CD4-positive, alpha-beta T cell (primary cell): Measurements from ENCODE around the gene VEPH1. TPM values are rescaled to one million over a fixed set of nuclear protein-coding genes. Genes with fewer than 3 reads are reported as not detected.

Source experiments
- ATAC-seq: fragments of 200-7000 bp; cut with Tn5 transposase; one replicate; pipeline ENCODE4 v1.10.0; 2022; ENCODE audit warnings: mild to moderate bottlenecking; ENCODE audit not compliant: poor library complexity
- CTCF ChIA-PET: fragments of 350-600 bp; sonication (Branson Sonifier 250); formaldehyde crosslinking; loops from one replicate; lab custom pipeline; 2021; ENCODE audit warnings: antibody characterized with exemption, inconsistent platforms; lab: Charles Lee
- POLR2A ChIA-PET: fragments of 350-600 bp; sonication (Branson Sonifier 250); formaldehyde crosslinking; loops from one replicate; lab custom pipeline; 2021; ENCODE audit warnings: antibody characterized with exemption, inconsistent platforms; lab: Charles Lee
- DNase-seq, 14 experiments: peaks; one replicate each; pipeline ENCODE4 v3.0.0-alpha.2; 2013 to 2020; ENCODE audit warnings: mixed read lengths in 2 of 14
- H3K27ac ChIP-seq, 2 donors: one replicate each; pipeline versions ENCODE4 v1.5.1 to v1.7.0; 2013; ENCODE audit warnings: low read length in 2 of 2, low read depth in 1 of 2, mild to moderate bottlenecking in 1 of 2
- H3K27me3 ChIP-seq, 2 experiments: 1 replicate in 1 of 2; 2 replicates in 1 of 2; pipeline versions ENCODE4 v1.6.1 to v1.7.0; 2013; ENCODE audit warnings: low read length in 2 of 2, control low read depth in 1 of 2, mild to moderate bottlenecking in 1 of 2, moderate library complexity in 1 of 2; ENCODE audit not compliant: insufficient read depth in 2 of 2, control insufficient read depth in 1 of 2
- H3K36me3 ChIP-seq: one replicate; pipeline ENCODE4 v1.6.1; 2013; ENCODE audit warnings: low read length, control low read depth; ENCODE audit not compliant: insufficient read depth
- H3K4me1 ChIP-seq: one replicate; pipeline ENCODE4 v1.6.1; 2013; ENCODE audit warnings: low read length, control low read depth; ENCODE audit not compliant: insufficient read depth
- H3K4me3 ChIP-seq: one replicate; pipeline ENCODE4 v1.5.1; 2013; ENCODE audit warnings: mild to moderate bottlenecking, low read length, moderate library complexity
- H3K9me3 ChIP-seq, 2 experiments: 1 replicate in 1 of 2; 2 replicates in 1 of 2; pipeline versions ENCODE4 v1.6.1 to v1.7.0; 2013; ENCODE audit warnings: low read length in 2 of 2, mild to moderate bottlenecking in 2 of 2, control low read depth in 1 of 2, moderate library complexity in 1 of 2; ENCODE audit not compliant: control insufficient read depth in 1 of 2, insufficient read depth in 1 of 2
- H3K27ac Mint-ChIP-seq: one replicate; pipeline ENCODE4 v1.8.0; 2020; ENCODE audit warnings: mixed read lengths
- H3K27me3 Mint-ChIP-seq: one replicate; pipeline ENCODE4 v1.8.0; 2021; ENCODE audit warnings: mixed read lengths
- H3K36me3 Mint-ChIP-seq: one replicate; pipeline ENCODE4 v1.8.0; 2021; ENCODE audit warnings: low read depth, mixed read lengths
- H3K4me1 Mint-ChIP-seq: one replicate; pipeline ENCODE4 v1.8.0; 2021; ENCODE audit warnings: low read depth, mixed read lengths
- H3K4me3 Mint-ChIP-seq: one replicate; pipeline ENCODE4 v1.8.0; 2020; ENCODE audit warnings: mild to moderate bottlenecking, mixed read lengths
- H3K9me3 Mint-ChIP-seq: one replicate; pipeline ENCODE4 v1.8.0; 2020; ENCODE audit warnings: mixed read lengths
- intact Hi-C, 2 experiments: fragments of 100-400 bp; cut with DNase I in 1 of 2; cut with micrococcal nuclease in 1 of 2; formaldehyde crosslinking; loops; one replicate each; pipeline versions ENCODE4 v1.15.1 to v1.9.0; 2023 to 2025; cut with DNase I, micrococcal nuclease
- total RNA-seq, 174 experiments: library from RNA in 2 of 174; stranded (reverse) in 2 of 174; gene quantifications; one replicate each; pipeline ENCODE4 v1.2.3 and lab custom pipeline; 2021 to 2026
- TF ChIP-seq, protein P1 (sequence below): fragments of 200-600 bp; IDR thresholded peaks from one replicate; pipeline ENCODE4 v1.8.0; 2022; ENCODE audit warnings: antibody characterized with exemption, mild to moderate bottlenecking

The VEPH1 gene
- total RNA-seq, 2 experiments from 2014 or later: not detected

- POLR2A ChIA-PET: no interaction called here
Observed at GRCh38 chr3:157526036-157526435, 22.8 kb upstream of the VEPH1 start.

GRCh38 chr3:157523814-157524213 lies 20.6 kb upstream of the VEPH1 start:
- intact Hi-C loops: no loop called here

More at GRCh38 chr3:157526036-157526435, 22.8 kb upstream of the VEPH1 start:
- H3K4me1 Mint-ChIP-seq: no peaks in the 10 kb centered on the region
- intact Hi-C loops: no loop called here
- no peaks in the 10 kb centered on the region for H3K36me3 Mint-ChIP-seq
- no peak overlapping the region for H3K27ac ChIP-seq
- CTCF ChIA-PET: no interaction called here
- no peaks in the 10 kb centered on the region for H3K36me3 ChIP-seq
- H3K4me3 ChIP-seq: no peak overlapping the region
- H3K27ac Mint-ChIP-seq: no peak overlapping the region
- ATAC-seq (no peak), DNase-seq (no peak)
- no peaks in the 10 kb centered on the region for H3K27me3 ChIP-seq
- no peaks in the 10 kb centered on the region for H3K9me3 ChIP-seq
- H3K27me3 Mint-ChIP-seq: peaks cover 4% of the 10 kb centered on the region
- H3K4me1 ChIP-seq: no peaks in the 10 kb centered on the region
- H3K9me3 Mint-ChIP-seq: no peaks in the 10 kb centered on the region
- TF ChIP-seq, protein P1, sequence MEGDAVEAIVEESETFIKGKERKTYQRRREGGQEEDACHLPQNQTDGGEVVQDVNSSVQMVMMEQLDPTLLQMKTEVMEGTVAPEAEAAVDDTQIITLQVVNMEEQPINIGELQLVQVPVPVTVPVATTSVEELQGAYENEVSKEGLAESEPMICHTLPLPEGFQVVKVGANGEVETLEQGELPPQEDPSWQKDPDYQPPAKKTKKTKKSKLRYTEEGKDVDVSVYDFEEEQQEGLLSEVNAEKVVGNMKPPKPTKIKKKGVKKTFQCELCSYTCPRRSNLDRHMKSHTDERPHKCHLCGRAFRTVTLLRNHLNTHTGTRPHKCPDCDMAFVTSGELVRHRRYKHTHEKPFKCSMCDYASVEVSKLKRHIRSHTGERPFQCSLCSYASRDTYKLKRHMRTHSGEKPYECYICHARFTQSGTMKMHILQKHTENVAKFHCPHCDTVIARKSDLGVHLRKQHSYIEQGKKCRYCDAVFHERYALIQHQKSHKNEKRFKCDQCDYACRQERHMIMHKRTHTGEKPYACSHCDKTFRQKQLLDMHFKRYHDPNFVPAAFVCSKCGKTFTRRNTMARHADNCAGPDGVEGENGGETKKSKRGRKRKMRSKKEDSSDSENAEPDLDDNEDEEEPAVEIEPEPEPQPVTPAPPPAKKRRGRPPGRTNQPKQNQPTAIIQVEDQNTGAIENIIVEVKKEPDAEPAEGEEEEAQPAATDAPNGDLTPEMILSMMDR: no peak
- no peak overlapping the region for H3K4me3 Mint-ChIP-seq

DNA sequence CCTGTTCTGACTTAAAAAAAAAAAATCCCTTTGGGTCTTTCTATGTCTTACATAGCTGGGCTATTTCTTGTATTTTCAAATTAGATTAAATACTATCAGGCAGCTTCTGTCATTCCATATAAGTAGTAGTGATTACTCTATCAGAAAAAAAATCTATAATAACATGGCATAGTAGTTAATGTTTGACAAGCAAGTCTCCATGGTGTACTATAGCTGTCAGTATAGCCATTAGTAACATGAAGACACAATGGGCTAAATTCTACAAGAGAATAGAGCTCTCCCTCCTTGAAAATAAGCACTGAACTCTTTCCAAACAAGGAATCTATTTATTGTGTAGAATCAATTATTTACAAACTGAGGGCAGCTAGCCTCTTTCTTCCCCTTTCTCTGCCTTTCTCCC lies 19.4 kb upstream of the VEPH1 start:
- Histone ChIP-seq H3K36me3 (no peaks in the 10 kb centered on the region), H3K9me3 (no peaks in the 10 kb centered on the region), H3K27me3 (no peaks in the 10 kb centered on the region), H3K4me3 (no peak overlapping the region), H3K4me1 (no peaks in the 10 kb centered on the region), H3K27ac (no peak overlapping the region)
- ChIA-PET POLR2A (interaction anchor here (0.8 kb wide), 1 partner anchor 10 kb away, joined by 6 read pairs; no protein-coding TSS in a partner anchor), CTCF (interaction anchor here (0.6 kb wide), 1 partner anchor 1042 kb away, joined by 4 read pairs; no protein-coding TSS in a partner anchor)
- Mint-ChIP-seq H3K27ac (no peak overlapping the region), H3K4me3 (no peak overlapping the region), H3K9me3 (no peaks in the 10 kb centered on the region), H3K27me3 (peaks cover 4% of the 10 kb centered on the region), H3K36me3 (no peaks in the 10 kb centered on the region), H3K4me1 (no peaks in the 10 kb centered on the region)
- ATAC-seq (no peak), DNase-seq (no peak)
- intact Hi-C loops: no loop called here
- TF ChIP-seq, protein P1: no peak

More at GRCh38 chr3:157523814-157524213, 20.6 kb upstream of the VEPH1 start:
- no peaks in the 10 kb centered on the region for H3K4me1 ChIP-seq
- peaks cover 4% of the 10 kb centered on the region for H3K27me3 Mint-ChIP-seq
- CTCF ChIA-PET: no interaction called here
- no peaks in the 10 kb centered on the region for H3K9me3 Mint-ChIP-seq
- no peaks in the 10 kb centered on the region for H3K27me3 ChIP-seq
- no peak overlapping the region for H3K27ac ChIP-seq
- POLR2A ChIA-PET: no interaction called here
- H3K36me3 ChIP-seq: no peaks in the 10 kb centered on the region
- H3K4me1 Mint-ChIP-seq: no peaks in the 10 kb centered on the region
- ATAC-seq (no peak), DNase-seq (no peak)
- no peak overlapping the region for H3K4me3 Mint-ChIP-seq
- H3K9me3 ChIP-seq: no peaks in the 10 kb centered on the region
- TF ChIP-seq, protein P1: no peak
- no peak overlapping the region for H3K27ac Mint-ChIP-seq
- no peak overlapping the region for H3K4me3 ChIP-seq
- H3K36me3 Mint-ChIP-seq: no peaks in the 10 kb centered on the region
